GM19467 (cell line): Measurements from ENCODE around the gene PPP4R3A.
A peak's percentile ranks its signal among the peaks of the same experiment; 100 is the strongest.
"Not testable (repeated sequence)": the region's sequence is repeated elsewhere in the genome, so short reads cannot be mapped to it uniquely, and the experiment has no call there.

ENCODE experiments used
- ATAC-seq: cut with Tn5 transposase; IDR thresholded peaks from one replicate; pipeline ENCODE4 v1.9.1; 2021; ENCODE audit warnings: mild to moderate bottlenecking, moderate library complexity; ENCODE audit not compliant: unreplicated experiment

Gene PPP4R3A

GRCh38 chr14:91510171-91511042 lies at the start of gene PPP4R3A:
TSS of gene PPP4R3A (minus strand) at chr14:91510310. CDS start at chr14:91509647, 663 bp downstream.
- ATAC-seq = peak; percentile 79

- no peak for ATAC-seq
Observed at GRCh38 chr14:91555531-91555930, 45.4 kb upstream of the PPP4R3A start.

- no peak for ATAC-seq
Observed at GRCh38 chr14:91554535-91555332, 44.6 kb upstream of the PPP4R3A start.

- ATAC-seq = no peak
Observed at GRCh38 chr14:91548108-91548507, 38.0 kb upstream of the PPP4R3A start.

- ATAC-seq = no peak
Observed at GRCh38 chr14:91545946-91546716, 36.0 kb upstream of the PPP4R3A start.

- ATAC-seq = no peak
Observed at GRCh38 chr14:91545204-91545603, 35.1 kb upstream of the PPP4R3A start.

GRCh38 chr14:91536327-91536726 lies 26.2 kb upstream of the PPP4R3A start:
- ATAC-seq = no peak

GRCh38 chr14:91534059-91534458 lies 23.9 kb upstream of the PPP4R3A start:
- not testable (repeated sequence) for ATAC-seq

GRCh38 chr14:91533623-91534022 lies 23.5 kb upstream of the PPP4R3A start:
- ATAC-seq = no peak

GRCh38 chr14:91523972-91524371 lies 13.9 kb upstream of the PPP4R3A start:
- no peak for ATAC-seq

GRCh38 chr14:91521061-91521640 lies 11.0 kb upstream of the PPP4R3A start:
- ATAC-seq = no peak

GRCh38 chr14:91520138-91520537 lies 10.0 kb upstream of the PPP4R3A start:
- ATAC-seq = no peak

GRCh38 chr14:91519239-91520036 lies 9.3 kb upstream of the PPP4R3A start:
- ATAC-seq = no peak

- ATAC-seq = no peak
Observed at GRCh38 chr14:91516663-91517388, 6.7 kb upstream of the PPP4R3A start.

GRCh38 chr14:91515979-91516378 lies 5.9 kb upstream of the PPP4R3A start:
- no peak for ATAC-seq

- ATAC-seq = no peak
Observed at GRCh38 chr14:91511043-91511383, 903 bp upstream of the PPP4R3A start.

- ATAC-seq = peak; percentile 24
Observed at GRCh38 chr14:91509878-91510170, 286 bp downstream of the PPP4R3A start.

- peak; percentile 10 for ATAC-seq
Observed at GRCh38 chr14:91509083-91509877, 830 bp downstream of the PPP4R3A start.

- ATAC-seq = no peak
Observed at GRCh38 chr14:91508105-91508504, 2.0 kb downstream of the PPP4R3A start.
